MCF 10A (cell line): Measurements from ENCODE around the gene CFD. TPM values are rescaled to one million over a fixed set of nuclear protein-coding genes. Genes with fewer than 3 reads are reported as not detected.
"Not testable (repeated sequence)": the region's sequence is repeated elsewhere in the genome, so short reads cannot be mapped to it uniquely, and the experiment has no call there.

Source experiments
- BruUV-seq: library from RNA; stranded (reverse); fragments of 400-500 nt; replicated peaks from 2 replicates; lab custom pipeline; 2021; lab: Mats Ljungman, UMichigan
- CTCF ChIA-PET: fragments of 300-600 bp; sonication (Branson Sonifier 250); formaldehyde crosslinking; extraction: SDS; loops from one replicate; lab custom pipeline; 2021; ENCODE audit warnings: antibody characterized with exemption, inconsistent platforms; lab: Yijun Ruan, JAX
- POLR2A ChIA-PET: fragments of 300-600, 350-650 bp; sonication (Branson Sonifier 250); formaldehyde crosslinking; extraction: SDS; loops from one replicate; lab custom pipeline; 2020; ENCODE audit warnings: antibody characterized with exemption, inconsistent platforms; lab: Yijun Ruan, JAX
- DNase-seq: peaks from one replicate; pipeline ENCODE4 v3.0.0-alpha.2; 2018; ENCODE audit not compliant: unreplicated experiment
- H3K27ac Mint-ChIP-seq: one replicate; pipeline ENCODE4 v1.8.0; 2022; ENCODE audit warnings: mild to moderate bottlenecking, low read depth, mixed read lengths; ENCODE audit not compliant: unreplicated experiment
- H3K27me3 Mint-ChIP-seq: one replicate; pipeline ENCODE4 v1.8.0; 2022; ENCODE audit warnings: mixed read lengths; ENCODE audit not compliant: insufficient read depth, unreplicated experiment
- H3K36me3 Mint-ChIP-seq: one replicate; pipeline ENCODE4 v1.8.0; 2022; ENCODE audit warnings: mild to moderate bottlenecking, moderate library complexity, mixed read lengths; ENCODE audit not compliant: insufficient read depth, unreplicated experiment
- H3K4me1 Mint-ChIP-seq: one replicate; pipeline ENCODE4 v1.8.0; 2022; ENCODE audit warnings: mixed read lengths; ENCODE audit not compliant: insufficient read depth, unreplicated experiment
- H3K4me3 Mint-ChIP-seq: one replicate; pipeline ENCODE4 v1.8.0; 2022; ENCODE audit warnings: mild to moderate bottlenecking, moderate library complexity, mixed read lengths; ENCODE audit not compliant: unreplicated experiment
- H3K9me3 Mint-ChIP-seq: one replicate; pipeline ENCODE4 v1.8.0; 2022; ENCODE audit warnings: mixed read lengths; ENCODE audit not compliant: unreplicated experiment
- intact Hi-C: fragments of 100-400 bp; cut with micrococcal nuclease; formaldehyde crosslinking; loops from 2 replicates; pipeline ENCODE4 v1.14.1; 2022
- total RNA-seq: library from RNA; stranded (reverse); gene quantifications from 2 replicates; pipeline ENCODE4 v1.2.3, GENCODE V29; 2022
- TF ChIP-seq, protein P1 (sequence below): fragments of 200-600 bp; IDR thresholded peaks from one replicate; pipeline ENCODE4 v1.8.0; 2022; ENCODE audit warnings: antibody characterized with exemption, mild to moderate bottlenecking; ENCODE audit not compliant: unreplicated experiment

CFD gene
- total RNA-seq, 1 experiment from 2014 or later, result 1.1 TPM

GRCh38 chr19:831407-832369, 27.8 kb upstream of the CFD start:
- no peak for DNase-seq
- peaks cover 16% of the 10 kb centered on the region for H3K27me3 Mint-ChIP-seq
- TF ChIP-seq, protein P1, sequence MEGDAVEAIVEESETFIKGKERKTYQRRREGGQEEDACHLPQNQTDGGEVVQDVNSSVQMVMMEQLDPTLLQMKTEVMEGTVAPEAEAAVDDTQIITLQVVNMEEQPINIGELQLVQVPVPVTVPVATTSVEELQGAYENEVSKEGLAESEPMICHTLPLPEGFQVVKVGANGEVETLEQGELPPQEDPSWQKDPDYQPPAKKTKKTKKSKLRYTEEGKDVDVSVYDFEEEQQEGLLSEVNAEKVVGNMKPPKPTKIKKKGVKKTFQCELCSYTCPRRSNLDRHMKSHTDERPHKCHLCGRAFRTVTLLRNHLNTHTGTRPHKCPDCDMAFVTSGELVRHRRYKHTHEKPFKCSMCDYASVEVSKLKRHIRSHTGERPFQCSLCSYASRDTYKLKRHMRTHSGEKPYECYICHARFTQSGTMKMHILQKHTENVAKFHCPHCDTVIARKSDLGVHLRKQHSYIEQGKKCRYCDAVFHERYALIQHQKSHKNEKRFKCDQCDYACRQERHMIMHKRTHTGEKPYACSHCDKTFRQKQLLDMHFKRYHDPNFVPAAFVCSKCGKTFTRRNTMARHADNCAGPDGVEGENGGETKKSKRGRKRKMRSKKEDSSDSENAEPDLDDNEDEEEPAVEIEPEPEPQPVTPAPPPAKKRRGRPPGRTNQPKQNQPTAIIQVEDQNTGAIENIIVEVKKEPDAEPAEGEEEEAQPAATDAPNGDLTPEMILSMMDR, result no peak
- H3K36me3 Mint-ChIP-seq, result no peaks in the 10 kb centered on the region
- H3K27ac Mint-ChIP-seq, result no peak overlapping the region
- intact Hi-C loops, result no loop called here
- no peak overlapping the region for H3K4me3 Mint-ChIP-seq
- no TSS peak for BruUV-seq
- POLR2A ChIA-PET, result interaction anchor here (0.6 kb wide), 1 partner anchor 8 kb away, joined by 3 read pairs; no protein-coding TSS in a partner anchor
- no peaks in the 10 kb centered on the region for H3K9me3 Mint-ChIP-seq
- H3K4me1 Mint-ChIP-seq, result no peaks in the 10 kb centered on the region
- CTCF ChIA-PET, result no interaction called here

DNA sequence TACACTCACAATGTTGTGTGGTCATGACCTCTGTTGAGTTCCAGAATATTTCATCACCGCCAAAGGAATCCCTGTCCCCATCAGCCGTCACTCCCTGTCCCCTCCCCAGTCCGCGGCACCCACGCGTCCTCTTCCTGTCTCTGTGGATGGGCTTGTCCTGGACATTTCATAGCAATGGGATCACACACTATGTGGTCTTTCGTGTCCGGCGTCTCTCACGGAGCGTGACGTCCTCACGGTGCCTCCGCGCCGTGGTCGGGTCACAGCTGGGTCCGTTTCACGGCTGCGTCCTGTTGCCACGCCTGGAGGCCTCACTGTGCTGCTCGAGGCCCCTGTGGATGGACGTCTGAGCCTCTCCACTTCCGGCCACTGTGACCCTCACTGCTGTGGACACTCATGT, 25.2 kb upstream of the CFD start:
- H3K27me3 Mint-ChIP-seq, result peaks cover 17% of the 10 kb centered on the region
- no peak overlapping the region for H3K27ac Mint-ChIP-seq
- CTCF ChIA-PET, result no interaction called here
- POLR2A ChIA-PET, result no interaction called here
- BruUV-seq, result no TSS peak
- H3K36me3 Mint-ChIP-seq, result no peaks in the 10 kb centered on the region
- H3K4me1 Mint-ChIP-seq, result no peaks in the 10 kb centered on the region
- intact Hi-C loops, result no loop called here
- H3K9me3 Mint-ChIP-seq, result no peaks in the 10 kb centered on the region
- no peak overlapping the region for H3K4me3 Mint-ChIP-seq
- TF ChIP-seq, protein P1, result no peak
- no peak for DNase-seq

GRCh38 chr19:835210-835810, 24.2 kb upstream of the CFD start:
- Mint-ChIP-seq H3K4me1 (no peaks in the 10 kb centered on the region), H3K27me3 (peaks cover 17% of the 10 kb centered on the region), H3K36me3 (no peaks in the 10 kb centered on the region), H3K27ac (no peak overlapping the region), H3K9me3 (no peaks in the 10 kb centered on the region), H3K4me3 (no peak overlapping the region)
- TF ChIP-seq, protein P1, result no peak
- ChIA-PET POLR2A (no interaction called here), CTCF (no interaction called here)
- DNase-seq, result no peak
- BruUV-seq, result no TSS peak
- intact Hi-C loops, result no loop called here

GRCh38 chr19:840519-841206, 18.8 kb upstream of the CFD start, which contains the start of gene PRTN3:
PRTN3 (plus strand) TSS chr19:840999; CDS start chr19:841009, 10 bp downstream.
- H3K4me3 Mint-ChIP-seq, result no peak within 1 kb of the TSS
- H3K27ac Mint-ChIP-seq, result peak within 1 kb of the TSS; percentile 51
- POLR2A ChIA-PET, result no interaction called here
- H3K36me3 Mint-ChIP-seq, result no peaks in the 10 kb centered on the region
- BruUV-seq, result no TSS peak
- peaks cover 23% of the 10 kb centered on the region for H3K27me3 Mint-ChIP-seq
- CTCF ChIA-PET, result interaction anchor here (0.5 to 0.6 kb wide), 2 partner anchors 73 to 130 kb away, joined by 3 read pairs; no protein-coding TSS in a partner anchor
- H3K9me3 Mint-ChIP-seq, result peaks cover 7% of the 10 kb centered on the region
- peaks cover 6% of the 10 kb centered on the region for H3K4me1 Mint-ChIP-seq
- intact Hi-C loops, result no loop called here
- DNase-seq, result no peak
- TF ChIP-seq, protein P1, result no peak

DNA sequence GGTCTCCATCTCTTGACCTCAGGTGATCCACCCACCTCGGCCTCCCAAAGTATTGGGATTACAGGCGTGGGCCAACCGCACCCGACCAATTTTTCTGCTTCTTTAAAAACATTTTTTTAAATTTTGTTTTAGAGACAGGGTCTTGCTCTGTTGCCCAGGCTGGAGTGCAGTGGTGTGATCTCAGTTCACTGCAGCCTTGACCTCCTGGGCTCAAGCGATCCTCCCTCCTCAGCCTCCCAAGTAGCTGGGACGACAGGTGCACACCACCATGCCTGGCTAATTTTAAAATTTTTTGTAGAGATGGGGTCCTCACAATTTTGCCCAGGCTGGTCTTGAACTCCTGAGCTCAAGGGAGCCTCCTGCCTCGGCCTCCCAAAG, 16.7 kb upstream of the CFD start:
- CTCF ChIA-PET, result interaction anchor here (0.6 to 0.8 kb wide), 3 partner anchors 50 to 115 kb away, joined by 3 to 4 read pairs (median 3); partner anchors contain the start of genes MED16 and RNU6-9
- H3K4me3 Mint-ChIP-seq, H3K36me3 Mint-ChIP-seq, BruUV-seq, intact Hi-C loops, H3K27ac Mint-ChIP-seq, POLR2A ChIA-PET, H3K9me3 Mint-ChIP-seq, DNase-seq: not testable (repeated sequence)
- H3K4me1 Mint-ChIP-seq, result peaks cover 12% of the 10 kb centered on the region
- H3K27me3 Mint-ChIP-seq, result peaks cover 22% of the 10 kb centered on the region
